Measurements from ENCODE around the gene PARVG. TPM values are rescaled to one million over a fixed set of nuclear protein-coding genes. Genes with fewer than 3 reads are reported as not detected.
A peak's percentile ranks its signal among the peaks of the same experiment; 100 is the strongest.

PARVG gene
- total and polyA plus RNA-seq, 2 of the 8 experiments (the other 6 are each of a cell fraction or from before 2014, with no cell fraction given) = 0.37 to 1.5 TPM

- H3K14ac ChIP-seq (ENCODE audit: insufficient read length) = no peak overlapping the region
- no peak for FAIRE-seq
- no peak overlapping the region for H4K5ac ChIP-seq (ENCODE audit: insufficient read length, low read depth, low read length)
- H3K4me2 ChIP-seq (ENCODE audit: insufficient read depth in 1 of 2, low read depth in 2 of 2, low read length in 2 of 2) = no peak overlapping the region
- H3K36me3 ChIP-seq (ENCODE audit: control insufficient read depth in 2 of 4, insufficient read depth in 4 of 4, low read length in 3 of 4) = no peaks in the 10 kb centered on the region
- no peak overlapping the region for H3K56ac ChIP-seq (replicated peaks; ENCODE audit: insufficient read length, low read depth, low read length)
- H3K9me3 ChIP-seq (ENCODE audit: insufficient read depth in 2 of 2, low read depth in 1 of 2, low read length in 1 of 2) = no peaks in the 10 kb centered on the region
- no peak overlapping the region for H2BK120ac ChIP-seq (replicated peaks; ENCODE audit: low read depth, low read length)
- no peaks in the 10 kb centered on the region for H4K20me1 ChIP-seq (replicated peaks in 1 of 2; ENCODE audit: control insufficient read depth in 1 of 2, insufficient read depth in 2 of 2, low read length in 2 of 2)
- H3K4me3 ChIP-seq (ENCODE audit: extremely low read depth in 1 of 4, insufficient read depth in 2 of 4, low read depth in 3 of 4, low read length in 4 of 4) = no peak overlapping the region
- no peak overlapping the region for H2AK5ac ChIP-seq (ENCODE audit: low read depth, low read length)
- 0 out of 2 replicates have a peak overlapping the region, but pooled peaks have one; percentile 14 for H4K8ac ChIP-seq (ENCODE audit: extremely low read depth, insufficient read depth, low read length)
- H3K23ac ChIP-seq (ENCODE audit: insufficient read length) = no peak overlapping the region
- no peak overlapping the region for H3K9ac ChIP-seq (replicated peaks in 1 of 4; ENCODE audit: extremely low read depth in 1 of 4, low read depth in 3 of 4, low read length in 3 of 4)
- 89% methylated on average over 16 of the region's 16 CpGs; no CpG with 5 or more reads in 1 of the 2 experiments for WGBS, 2 experiments (ENCODE audit: extremely low coverage in 1 of 2, insufficient coverage in 1 of 2, insufficient read length in 1 of 2, insufficient replicate concordance in 2 of 2, low coverage in 1 of 2, low lambda C conversion rate in 2 of 2, missing lambda C conversion rate in 1 of 2)
- no peak overlapping the region for H3K18ac ChIP-seq (ENCODE audit: extremely low read depth, low read length)
- 0 out of 2 replicates have a peak overlapping the region, but pooled peaks have one; percentile 45 for H2BK12ac ChIP-seq (ENCODE audit: low read depth, low read length)
- H3K27ac ChIP-seq (ENCODE audit: low read depth, low read length) = no peak overlapping the region
- no peaks in the 10 kb centered on the region; a peak in 1 of 7 replicates for H3K4me1 ChIP-seq (replicated peaks in 1 of 4; ENCODE audit: control insufficient read depth in 3 of 4, insufficient read depth in 4 of 4, low read length in 3 of 4)
- peak overlapping the region; percentile 10 for H4K91ac ChIP-seq (replicated peaks; ENCODE audit: insufficient read length, low read length)
- H3K27me3 ChIP-seq (replicated peaks in 1 of 4; ENCODE audit: control insufficient read depth in 3 of 4, extremely low read depth in 1 of 4, insufficient read depth in 3 of 4, low read length in 3 of 4) = no peaks in the 10 kb centered on the region
- no peak overlapping the region for H2BK20ac ChIP-seq (ENCODE audit: low read length)
- DNase-seq (ENCODE audit: low read depth in 1 of 2, low spot score in 2 of 2) = no peak
- H2AFZ ChIP-seq (ENCODE audit: low read length) = no peak overlapping the region
- no peak overlapping the region for H2BK15ac ChIP-seq (ENCODE audit: low read length)
- no peak overlapping the region for H2BK5ac ChIP-seq (ENCODE audit: low read depth, low read length)
- no peaks in the 10 kb centered on the region for H3K79me1 ChIP-seq (ENCODE audit: low read depth, low read length)
- H3K4ac ChIP-seq (replicated peaks; ENCODE audit: insufficient read length, low read depth, low read length) = no peak overlapping the region
- H3K23me2 ChIP-seq (ENCODE audit: low read depth, low read length) = no peaks in the 10 kb centered on the region; the same call in 1 of the 2 replicates
- H3K79me2 ChIP-seq (ENCODE audit: control insufficient read depth in 1 of 2, insufficient read depth in 2 of 2, low read length in 2 of 2) = no peaks in the 10 kb centered on the region
- CTCF ChIA-PET (ENCODE audit: partially characterized antibody) = interaction anchor here (1.2 to 1.9 kb wide), 2 partner anchors 25 to 211 kb away, joined by 3 to 4 read pairs; no protein-coding TSS in a partner anchor
- POLR2A ChIA-PET (ENCODE audit: partially characterized antibody) = interaction anchor here (0.6 to 1.7 kb wide), 2 partner anchors 24 to 88 kb away, joined by 3 read pairs; partner anchors contain the start of gene PARVG
- TF ChIP-seq BCL11A (IDR thresholded peaks at IDR 0.05; ENCODE audit: low read depth in 2 of 2, low read length in 2 of 2) = no peak
- no peak for TF ChIP-seq JUN (IDR thresholded peaks at IDR 0.05; ENCODE audit: low read depth, low read length)
- TF ChIP-seq JUND (IDR thresholded peaks at IDR 0.05; ENCODE audit: low read length) = no peak
- no peak for TF ChIP-seq CBX5 (IDR thresholded peaks at IDR 0.05; ENCODE audit: low read depth, low read length)
- no peak for TF ChIP-seq ATF3 (IDR thresholded peaks at IDR 0.05; ENCODE audit: insufficient read depth, low read depth, low read length)
- no peak for TF ChIP-seq TAF7 (optimal IDR thresholded peaks at IDR 0.05; ENCODE audit: borderline replicate concordance, low read depth, low read length)
- TF ChIP-seq KDM1A (IDR thresholded peaks at IDR 0.05; ENCODE audit: borderline replicate concordance, low read length) = no peak
- no peak for TF ChIP-seq NANOG (IDR thresholded peaks at IDR 0.05; ENCODE audit: insufficient read depth, low read depth, low read length, poor library complexity, severe bottlenecking)
- no peak for TF ChIP-seq MAFK (IDR thresholded peaks at IDR 0.05; ENCODE audit: low read depth, low read length)
- no peak for TF ChIP-seq POU5F1 (IDR thresholded peaks at IDR 0.05; ENCODE audit: low read depth, low read length)
Measured at GRCh38 chr22:44204739-44205515, 24.2 kb downstream of the PARVG start.
